CD4-positive, alpha-beta memory T cell (primary cell): ENCODE measurements around the gene IQGAP3. TPM values are rescaled to one million over a fixed set of nuclear protein-coding genes. Genes with fewer than 3 reads are reported as not detected.

Experiments used
- CTCF ChIA-PET: fragments of 350-600 bp; sonication (Branson Sonifier 250); formaldehyde crosslinking; loops from one replicate; lab custom pipeline; 2021; ENCODE audit warnings: inconsistent platforms; ENCODE audit not compliant: partially characterized antibody; lab: Charles Lee
- POLR2A ChIA-PET: fragments of 350-600 bp; sonication (Branson Sonifier 250); formaldehyde crosslinking; loops from one replicate; lab custom pipeline; 2021; ENCODE audit not compliant: partially characterized antibody; lab: Charles Lee
- DNase-seq, 5 donors: peaks; one replicate each; pipeline versions ENCODE4 v3.0.0 to v3.0.0-alpha.2; 2020 to 2022; ENCODE audit warnings: mixed read lengths in 1 of 5
- H3K27ac ChIP-seq: one replicate; pipeline ENCODE4 v1.7.0; 2013; ENCODE audit warnings: low read depth, low read length
- H3K27me3 ChIP-seq: 2 replicates; pipeline ENCODE4 v1.7.0; 2013; ENCODE audit warnings: mild to moderate bottlenecking, low read length, moderate library complexity; ENCODE audit not compliant: insufficient read depth
- H3K36me3 ChIP-seq: 2 replicates; pipeline ENCODE4 v1.7.0; 2013; ENCODE audit warnings: mild to moderate bottlenecking, low read length, moderate library complexity; ENCODE audit not compliant: insufficient read depth
- H3K4me1 ChIP-seq: 2 replicates; pipeline ENCODE4 v1.7.0; 2013; ENCODE audit warnings: mild to moderate bottlenecking, low read length, moderate library complexity; ENCODE audit not compliant: insufficient read depth
- H3K4me3 ChIP-seq, 2 donors: one replicate each; pipeline ENCODE4 v1.7.0; 2013; ENCODE audit warnings: low read length in 2 of 2, mild to moderate bottlenecking in 1 of 2
- H3K9me3 ChIP-seq, 2 donors: one replicate each; pipeline ENCODE4 v1.7.0; 2013; ENCODE audit warnings: low read length in 2 of 2, control low read depth in 1 of 2; ENCODE audit not compliant: control insufficient read depth in 1 of 2
- H3K27ac Mint-ChIP-seq, 7 donors: one replicate each; pipeline ENCODE4 v1.8.0; 2020 to 2021; ENCODE audit warnings: mixed read lengths in 7 of 7, mild to moderate bottlenecking in 6 of 7, inconsistent platforms in 3 of 7, moderate library complexity in 3 of 7
- H3K27me3 Mint-ChIP-seq, 2 donors: one replicate each; pipeline ENCODE4 v1.8.0; 2020 to 2021; ENCODE audit warnings: mixed read lengths in 2 of 2
- H3K36me3 Mint-ChIP-seq, 2 donors: one replicate each; pipeline ENCODE4 v1.8.0; 2020 to 2021; ENCODE audit warnings: mixed read lengths in 2 of 2, inconsistent platforms in 1 of 2, mild to moderate bottlenecking in 1 of 2
- H3K4me1 Mint-ChIP-seq, 4 donors: one replicate each; pipeline ENCODE4 v1.8.0; 2020 to 2021; ENCODE audit warnings: mixed read lengths in 4 of 4, mild to moderate bottlenecking in 1 of 4
- H3K4me3 Mint-ChIP-seq, 8 donors: one replicate each; pipeline ENCODE4 v1.8.0; 2020 to 2021; ENCODE audit warnings: mixed read lengths in 8 of 8, mild to moderate bottlenecking in 7 of 8, moderate library complexity in 6 of 8, inconsistent platforms in 3 of 8
- H3K9me3 Mint-ChIP-seq, 8 donors: one replicate each; pipeline ENCODE4 v1.8.0; 2020 to 2021; ENCODE audit warnings: mixed read lengths in 8 of 8, mild to moderate bottlenecking in 5 of 8, inconsistent platforms in 3 of 8, moderate library complexity in 1 of 8
- intact Hi-C: fragments of 100-400 bp; cut with micrococcal nuclease; formaldehyde crosslinking; loops from one replicate; pipeline ENCODE4 v1.15.1; 2023
- polyA plus RNA-seq, 2 donors: library from polyadenylated mRNA; unstranded; fragments of 300-500 nt; fragmentation: Illumina TruSeq; gene quantifications; one replicate each; pipeline ENCODE4 v1.2.3, GENCODE V29; 2021
- total RNA-seq, 2 experiments: library from RNA; stranded (reverse); gene quantifications; one replicate each; pipeline ENCODE4 v1.2.3, GENCODE V29; 2021

IQGAP3 gene
- total and polyA plus RNA-seq, 4 experiments from 2014 or later: not detected

- ChIA-PET CTCF (interaction anchor here (0.9 to 2.3 kb wide), 3 partner anchors 30 to 77 kb away, joined by 3 to 7 read pairs (median 3); no protein-coding TSS in a partner anchor), POLR2A (no interaction called here)
- H3K4me3 Mint-ChIP-seq: no peak overlapping the region
Observed at GRCh38 chr1:156578055-156578454, 5.7 kb upstream of the IQGAP3 start.

GRCh38 chr1:156577550-156577949, 5.2 kb upstream of the IQGAP3 start:
- intact Hi-C loops: no loop called here
- no peak overlapping the region for H3K27ac Mint-ChIP-seq
- POLR2A ChIA-PET: no interaction called here

More at GRCh38 chr1:156578055-156578454, 5.7 kb upstream of the IQGAP3 start:
- Histone ChIP-seq H3K4me3 (no peak overlapping the region), H3K4me1 (no peaks in the 10 kb centered on the region), H3K27ac (no peak overlapping the region), H3K36me3 (no peaks in the 10 kb centered on the region), H3K9me3 (no peaks in the 10 kb centered on the region), H3K27me3 (no peaks in the 10 kb centered on the region)
- no peaks in the 10 kb centered on the region for H3K4me1 Mint-ChIP-seq
- peaks cover 7 to 15% of the 10 kb centered on the region in 2 donors for H3K27me3 Mint-ChIP-seq
- H3K36me3 Mint-ChIP-seq: no peaks in the 10 kb centered on the region
- H3K27ac Mint-ChIP-seq: peak overlapping the region in 3 of 7 donors; percentile 8 to 75 (median 29)
- no peak for DNase-seq
- intact Hi-C loops: no loop called here
- no peaks in the 10 kb centered on the region for H3K9me3 Mint-ChIP-seq

GRCh38 chr1:156574039-156574633, 1.8 kb upstream of the IQGAP3 start:
- Mint-ChIP-seq H3K36me3 (no peaks in the 10 kb centered on the region), H3K4me3 (no peak overlapping the region), H3K9me3 (peaks cover 0 to 3% (median 0%) of the 10 kb centered on the region in 8 donors), H3K27me3 (peaks cover 27 to 40% of the 10 kb centered on the region in 2 donors), H3K27ac (no peak overlapping the region), H3K4me1 (peaks cover 3 to 14% (median 11%) of the 10 kb centered on the region in 4 donors)
- CTCF ChIA-PET: interaction anchor here (0.8 to 2.2 kb wide), 2 partner anchors 34 to 93 kb away, joined by 3 to 7 read pairs; no protein-coding TSS in a partner anchor
- Histone ChIP-seq H3K27me3 (peaks cover 9% of the 10 kb centered on the region), H3K4me3 (no peak overlapping the region), H3K27ac (no peak overlapping the region), H3K9me3 (no peaks in the 10 kb centered on the region), H3K4me1 (peaks cover 11% of the 10 kb centered on the region), H3K36me3 (no peaks in the 10 kb centered on the region)
- POLR2A ChIA-PET: interaction anchor here (1.2 kb wide), 1 partner anchor 69 kb away, joined by 3 read pairs; no protein-coding TSS in a partner anchor
- intact Hi-C loops: no loop called here
- no peak for DNase-seq

More at GRCh38 chr1:156577550-156577949, 5.2 kb upstream of the IQGAP3 start:
- Histone ChIP-seq H3K27me3 (peaks cover 3% of the 10 kb centered on the region), H3K4me3 (no peak overlapping the region), H3K4me1 (peaks cover 2% of the 10 kb centered on the region), H3K36me3 (no peaks in the 10 kb centered on the region), H3K9me3 (no peaks in the 10 kb centered on the region), H3K27ac (no peak overlapping the region)
- no peak for DNase-seq
- H3K27me3 Mint-ChIP-seq: peaks cover 12 to 20% of the 10 kb centered on the region in 2 donors
- no peak overlapping the region for H3K4me3 Mint-ChIP-seq
- H3K36me3 Mint-ChIP-seq: no peaks in the 10 kb centered on the region
- peaks cover 0 to 5% (median 3%) of the 10 kb centered on the region in 4 donors for H3K4me1 Mint-ChIP-seq
- CTCF ChIA-PET: interaction anchor here (0.9 to 2.3 kb wide), 2 partner anchors 31 to 76 kb away, joined by 3 to 7 read pairs; no protein-coding TSS in a partner anchor
- no peaks in the 10 kb centered on the region for H3K9me3 Mint-ChIP-seq

GRCh38 chr1:156572663-156573018, 276 bp upstream of the IQGAP3 start:
- intact Hi-C loops: loop anchor here (1.0 kb wide), 1 partner anchor 67 kb away; no protein-coding TSS in a partner anchor
- Histone ChIP-seq H3K36me3 (no peaks in the 10 kb centered on the region), H3K27me3 (peaks cover 9% of the 10 kb centered on the region), H3K27ac (no peak overlapping the region), H3K9me3 (no peaks in the 10 kb centered on the region), H3K4me3 (peak overlapping the region in 1 of 2 donors; percentile 13), H3K4me1 (peaks cover 11% of the 10 kb centered on the region)
- ChIA-PET POLR2A (interaction anchor here (1.4 to 1.9 kb wide), 2 partner anchors 68 to 71 kb away, joined by 5 to 10 read pairs; partner anchors contain the start of gene MEF2D), CTCF (interaction anchor here (0.7 to 2.2 kb wide), 3 partner anchors 8 to 92 kb away, joined by 3 to 8 read pairs (median 3); no protein-coding TSS in a partner anchor)
- peak overlapping the region; percentile 76 to 91 (median 84) for H3K4me3 Mint-ChIP-seq
- H3K27me3 Mint-ChIP-seq: peaks cover 27 to 38% of the 10 kb centered on the region in 2 donors
- peak overlapping the region in 5 of 7 donors; percentile 4 to 80 (median 43) for H3K27ac Mint-ChIP-seq
- no peaks in the 10 kb centered on the region for H3K36me3 Mint-ChIP-seq
- H3K9me3 Mint-ChIP-seq: peaks cover 0 to 3% (median 0%) of the 10 kb centered on the region in 8 donors
- no peak for DNase-seq
- peaks cover 3 to 14% (median 11%) of the 10 kb centered on the region in 4 donors for H3K4me1 Mint-ChIP-seq

GRCh38 chr1:156571261-156571852, 1.0 kb downstream of the IQGAP3 start:
- H3K4me3 Mint-ChIP-seq: peak overlapping the region in 4 of 8 donors; percentile 63 to 86 (median 82)
- H3K9me3 Mint-ChIP-seq: peaks cover 0 to 3% (median 0%) of the 10 kb centered on the region in 8 donors
- Histone ChIP-seq H3K27ac (no peak overlapping the region), H3K9me3 (no peaks in the 10 kb centered on the region), H3K4me1 (peaks cover 11% of the 10 kb centered on the region), H3K4me3 (no peak overlapping the region), H3K36me3 (no peaks in the 10 kb centered on the region), H3K27me3 (peaks cover 9% of the 10 kb centered on the region)
- DNase-seq: no peak
- H3K4me1 Mint-ChIP-seq: peaks cover 3 to 14% (median 11%) of the 10 kb centered on the region in 4 donors
- H3K27ac Mint-ChIP-seq: no peak overlapping the region
- H3K36me3 Mint-ChIP-seq: no peaks in the 10 kb centered on the region
- ChIA-PET POLR2A (interaction anchor here (1.1 to 1.9 kb wide), 3 partner anchors 20 to 81 kb away, joined by 3 to 10 read pairs (median 3); partner anchors contain the start of genes MEF2D and NAXE), CTCF (interaction anchor here (1.1 to 2.2 kb wide), 8 partner anchors 10 to 186 kb away, joined by 3 to 8 read pairs (median 4); partner anchors contain the start of gene GPATCH4)
- H3K27me3 Mint-ChIP-seq: peaks cover 27 to 38% of the 10 kb centered on the region in 2 donors
- intact Hi-C loops: no loop called here

- Mint-ChIP-seq H3K4me3 (no peak overlapping the region), H3K4me1 (no peaks in the 10 kb centered on the region), H3K9me3 (no peaks in the 10 kb centered on the region), H3K27ac (peak overlapping the region in 1 of 7 donors; percentile 43), H3K27me3 (peaks cover 6 to 9% of the 10 kb centered on the region in 2 donors), H3K36me3 (no peaks in the 10 kb centered on the region)
- H3K27ac ChIP-seq: no peak overlapping the region
- DNase-seq: no peak
- H3K9me3 ChIP-seq: no peaks in the 10 kb centered on the region
- H3K27me3 ChIP-seq: peaks cover 5% of the 10 kb centered on the region
- no peaks in the 10 kb centered on the region for H3K4me1 ChIP-seq
- intact Hi-C loops: no loop called here
- ChIA-PET POLR2A (no interaction called here), CTCF (interaction anchor here (1.1 kb wide), 1 partner anchor 86 kb away, joined by 5 read pairs; no protein-coding TSS in a partner anchor)
- no peaks in the 10 kb centered on the region for H3K36me3 ChIP-seq
- H3K4me3 ChIP-seq: no peak overlapping the region
Observed at GRCh38 chr1:156566436-156566835, 5.9 kb downstream of the IQGAP3 start.
